Activated T-cell treated with anti-CD3 and anti-CD28 coated beads, Interleukin-2, amount 50 U/mL, for 48 hours (primary cell): ENCODE data around the gene THAP4.

Source experiments
- DNase-seq, 2 experiments: peaks; one replicate each; pipeline ENCODE4 v3.0.0-alpha.2; 2020

The THAP4 gene

GRCh38 chr2:241545523-241546473, 91.2 kb downstream of the THAP4 start:
- no peak for DNase-seq

- no peak for DNase-seq
Measured at GRCh38 chr2:241545106-241545505, 91.9 kb downstream of the THAP4 start.

GRCh38 chr2:241542278-241542605, 94.7 kb downstream of the THAP4 start:
- DNase-seq = no peak

- DNase-seq = no peak
Measured at GRCh38 chr2:241541564-241542277, 95.2 kb downstream of the THAP4 start.

GRCh38 chr2:241540771-241541561, 96.0 kb downstream of the THAP4 start:
- DNase-seq = peak; percentile 84 to 85

- no peak for DNase-seq
Measured at GRCh38 chr2:241540401-241540770, 96.6 kb downstream of the THAP4 start.

GRCh38 chr2:241539616-241540374, 97.2 kb downstream of the THAP4 start:
- DNase-seq = no peak

GRCh38 chr2:241538838-241539615, 97.9 kb downstream of the THAP4 start:
- no peak for DNase-seq

GRCh38 chr2:241535871-241536655, 100.9 kb downstream of the THAP4 start:
- no peak for DNase-seq

- no peak for DNase-seq
Measured at GRCh38 chr2:241534701-241535375, 102.1 kb downstream of the THAP4 start.
